NAMALWA (cell line): ENCODE results near the gene PRKCQ.
"Not testable (repeated sequence)": the region's sequence is repeated elsewhere in the genome, so short reads cannot be mapped to it uniquely, and the experiment has no call there.

Experiments used
- DNase-seq: peaks from one replicate; pipeline ENCODE4 v3.0.0-alpha.2; 2015; ENCODE audit warnings: low spot score

The PRKCQ gene

DNA sequence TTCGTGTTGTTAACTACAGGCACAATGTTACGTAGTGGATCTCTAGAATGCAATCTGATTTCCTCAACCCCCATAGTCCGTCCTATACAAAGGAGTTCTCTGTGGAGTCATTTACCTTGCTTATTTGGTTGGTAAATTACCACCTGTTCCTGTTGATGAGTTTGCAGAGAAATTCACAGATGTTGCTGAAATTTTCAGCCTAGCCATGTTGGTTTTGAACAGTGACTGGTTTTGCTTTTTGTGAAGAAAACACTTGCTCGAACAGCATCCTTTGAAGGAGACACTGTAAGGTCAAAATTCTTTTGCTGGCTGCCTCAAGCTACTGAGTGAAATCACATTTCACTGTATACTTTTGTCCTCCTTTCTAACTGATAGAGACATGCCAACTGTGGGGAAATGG is 15.4 kb upstream of the PRKCQ start:
- DNase-seq: no peak

DNA sequence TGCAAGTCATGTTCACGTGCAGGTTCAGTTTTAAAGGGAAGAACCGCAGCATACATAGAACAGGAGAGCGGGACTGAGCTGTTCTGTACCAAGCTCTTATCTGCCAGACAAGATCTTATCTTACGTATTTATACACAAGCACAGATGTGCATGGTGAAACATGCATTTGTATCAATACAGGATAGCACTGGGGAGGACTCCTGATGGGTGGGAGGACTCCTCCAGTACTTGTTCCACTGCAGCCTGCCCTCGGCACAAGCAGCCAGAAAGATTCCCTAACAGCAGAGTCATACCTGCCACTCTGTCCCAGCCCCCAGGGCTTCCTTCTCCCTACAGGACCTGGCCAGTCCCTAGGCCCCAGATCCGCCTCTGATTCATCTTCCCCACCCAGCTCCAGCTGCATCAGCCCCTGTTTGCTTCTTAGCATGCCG is 13.2 kb upstream of the PRKCQ start:
- DNase-seq: no peak

- DNase-seq: no peak
These were observed 12.0 kb upstream of the PRKCQ start for GRCh38 chr10:6592080-6592479.

- no peak for DNase-seq
These were observed 11.6 kb upstream of the PRKCQ start for GRCh38 chr10:6591668-6592067.

- DNase-seq: no peak
These were observed 10.0 kb upstream of the PRKCQ start for GRCh38 chr10:6590100-6590499.

- no peak for DNase-seq
These were observed 9.4 kb upstream of the PRKCQ start for GRCh38 chr10:6589287-6590094.

DNA sequence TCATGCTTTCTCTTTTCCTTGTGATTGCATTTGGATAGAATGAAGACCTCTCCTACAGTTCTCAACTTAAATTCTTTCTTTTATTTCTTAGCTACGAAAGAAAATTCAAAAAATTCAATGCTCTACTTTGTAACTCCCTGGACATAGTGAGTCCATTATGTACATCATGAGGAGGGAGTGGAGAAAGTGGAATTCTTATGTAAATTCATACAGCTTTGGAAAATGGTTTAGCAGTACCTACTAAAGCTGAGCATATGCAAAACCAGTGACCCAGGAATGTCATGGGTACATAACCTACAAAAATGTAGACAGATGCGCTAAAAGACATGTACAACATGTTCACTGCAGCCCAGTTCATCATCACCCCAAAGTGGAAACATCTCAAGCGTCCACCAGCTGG is 8.8 kb upstream of the PRKCQ start:
- no peak for DNase-seq

DNA sequence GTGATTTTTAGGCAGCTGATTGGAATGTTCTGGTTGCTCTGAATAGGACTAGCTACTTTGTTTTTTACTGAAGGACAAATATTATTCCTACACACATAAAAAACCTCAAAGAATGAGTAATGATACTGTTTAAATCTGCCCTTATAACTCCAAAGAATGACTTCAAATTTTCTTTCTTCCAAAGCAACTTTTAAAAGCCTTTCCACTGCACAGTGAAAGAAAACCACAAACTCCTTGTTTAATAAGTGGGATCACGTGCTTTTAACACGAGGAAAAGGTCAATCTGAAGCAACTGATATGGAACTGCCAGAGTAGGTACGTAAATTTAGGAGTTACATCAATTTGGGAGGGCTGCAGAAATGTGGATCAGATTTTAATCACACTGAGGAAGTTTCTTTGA is 8.0 kb upstream of the PRKCQ start:
- no peak for DNase-seq

DNA sequence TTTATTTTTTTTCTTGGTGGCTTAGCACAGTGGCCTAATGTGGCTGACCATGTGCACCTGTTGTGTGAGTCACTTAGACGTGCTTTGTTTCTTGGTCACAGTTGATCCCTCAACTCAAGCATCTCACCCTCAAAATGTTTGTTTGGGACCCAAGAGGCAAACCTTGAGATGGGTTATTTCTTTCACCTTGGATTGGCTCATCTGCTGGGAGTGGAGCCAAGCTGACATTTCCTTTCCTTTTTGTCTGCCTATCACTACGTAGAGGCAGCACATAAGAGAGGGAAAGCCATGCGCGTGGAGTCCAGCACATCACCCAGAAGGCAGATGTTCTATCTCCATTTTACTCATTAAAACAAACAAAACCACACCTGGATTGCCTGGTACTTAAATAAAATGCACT is 6.4 kb upstream of the PRKCQ start:
- no peak for DNase-seq

GRCh38 chr10:6583447-6583846 is 3.4 kb upstream of the PRKCQ start:
- no peak for DNase-seq

- DNase-seq: not testable (repeated sequence)
These were observed 2.8 kb upstream of the PRKCQ start for GRCh38 chr10:6582913-6583312.

- no peak for DNase-seq
These were observed 2.2 kb upstream of the PRKCQ start for GRCh38 chr10:6582298-6582697.

DNA sequence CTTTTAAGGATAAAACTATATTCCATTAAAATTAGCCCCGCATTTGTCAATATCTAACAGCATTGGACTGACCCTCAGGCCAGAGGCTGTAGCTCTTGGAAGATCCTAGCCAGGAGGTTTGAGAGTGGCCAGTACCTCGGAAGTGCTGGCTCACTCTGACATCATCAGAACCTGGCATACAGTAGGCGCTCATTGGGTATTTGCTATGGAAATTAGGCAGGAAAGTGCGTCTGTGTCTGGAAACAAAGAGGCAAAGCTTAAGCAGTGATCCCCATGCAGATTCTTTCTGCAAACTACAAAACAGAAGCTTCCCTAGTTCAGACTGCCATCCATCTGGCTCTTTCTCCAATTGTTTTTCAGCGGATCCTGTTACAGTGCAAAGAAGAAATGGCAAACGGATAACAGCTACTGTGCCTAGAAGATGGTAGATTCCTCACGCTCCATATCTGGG is 1.7 kb upstream of the PRKCQ start:
- no peak for DNase-seq

DNA sequence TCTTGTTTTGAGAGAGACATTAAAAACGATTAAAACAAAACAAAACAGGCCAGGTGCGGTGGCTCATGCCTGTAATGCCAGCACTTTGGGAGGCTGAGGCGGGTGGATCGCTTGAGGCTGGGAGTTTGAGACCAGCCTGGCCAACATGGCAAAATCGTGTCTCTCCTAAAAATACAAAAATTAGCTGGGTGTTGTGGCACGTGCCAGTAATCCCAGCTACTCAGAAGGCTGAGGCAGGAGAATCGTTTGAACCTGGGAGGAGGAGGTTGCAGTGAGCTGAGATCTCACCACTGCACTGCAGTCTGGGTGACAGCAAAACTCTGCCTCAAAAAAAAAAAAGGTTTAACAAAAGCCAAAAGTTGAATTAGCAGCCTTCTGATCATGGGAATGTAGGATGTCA is 1.1 kb upstream of the PRKCQ start:
- not testable (repeated sequence) for DNase-seq

DNA sequence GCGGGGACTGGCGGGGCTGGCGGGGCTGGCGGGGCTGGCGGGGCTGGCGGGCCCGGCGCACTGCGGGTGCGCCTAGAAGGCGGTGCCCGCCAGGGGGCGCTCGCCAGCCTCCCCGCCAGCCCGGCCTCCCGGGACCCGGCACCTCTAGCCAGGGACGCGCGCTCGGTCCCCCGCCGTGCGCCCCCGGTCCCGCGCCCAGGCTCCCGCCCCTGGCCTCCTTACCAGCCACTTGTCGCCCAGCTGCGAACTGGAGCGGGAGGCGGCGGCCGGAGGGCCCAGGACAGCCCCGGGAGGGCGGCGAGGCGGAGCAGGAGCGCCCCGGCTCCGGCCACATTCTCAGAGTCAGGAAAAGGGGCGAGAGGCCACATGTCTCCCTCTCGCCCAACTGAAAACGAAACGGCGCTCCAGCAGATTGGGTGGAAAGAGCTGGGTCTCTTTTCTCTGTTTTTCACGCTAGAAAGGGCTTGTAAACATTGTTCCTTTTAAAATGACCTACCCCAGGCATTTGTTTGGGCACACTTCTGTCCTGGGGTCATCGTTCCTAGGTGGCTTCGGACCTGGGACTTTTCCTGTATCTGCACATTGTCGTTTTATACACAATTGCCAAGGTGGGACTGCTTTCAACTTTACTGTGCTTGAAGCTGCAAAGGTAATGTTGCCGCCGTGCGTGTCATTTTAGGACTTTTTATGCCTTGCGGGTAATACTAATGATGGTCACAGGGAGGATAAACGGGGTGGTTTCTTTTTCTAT is 378 bp upstream of the PRKCQ start:
- peak; percentile 70 for DNase-seq

DNA sequence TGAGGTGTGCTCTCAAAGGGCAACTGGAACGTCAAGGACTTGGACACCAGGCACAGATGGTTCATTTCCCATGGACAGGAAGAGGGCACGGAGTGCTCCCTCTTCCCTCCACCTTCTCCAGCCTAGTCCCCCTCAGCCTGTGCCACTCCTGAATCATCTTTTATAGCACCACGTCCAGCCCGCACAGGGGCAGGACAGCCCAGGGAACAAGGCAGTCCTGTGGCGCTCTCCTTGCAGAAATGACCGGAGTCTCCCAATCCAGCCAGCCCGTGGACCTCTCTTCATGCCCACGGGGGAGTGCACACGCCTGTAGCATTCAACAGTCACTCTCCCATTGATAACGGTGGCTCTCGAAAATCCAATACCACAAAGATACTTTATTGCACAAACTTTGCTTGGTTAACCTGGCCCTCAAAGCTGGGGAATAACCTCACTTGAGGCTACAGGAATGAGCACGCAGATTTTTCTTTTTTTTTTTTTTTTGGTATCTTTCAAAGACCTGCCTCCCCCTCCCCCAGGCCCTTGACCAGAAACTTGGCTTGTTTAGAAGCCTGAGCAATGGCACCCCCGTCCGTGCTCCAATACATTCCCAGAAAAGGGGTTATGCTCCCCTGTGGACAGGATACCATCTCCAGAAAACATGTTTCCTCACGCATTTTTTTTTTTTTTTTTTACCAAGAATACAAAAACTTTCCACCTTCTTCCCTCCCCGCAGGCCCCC is 733 bp downstream of the PRKCQ start:
- DNase-seq: no peak

GRCh38 chr10:6578795-6579182 is 1.3 kb downstream of the PRKCQ start:
- DNase-seq: no peak

DNA sequence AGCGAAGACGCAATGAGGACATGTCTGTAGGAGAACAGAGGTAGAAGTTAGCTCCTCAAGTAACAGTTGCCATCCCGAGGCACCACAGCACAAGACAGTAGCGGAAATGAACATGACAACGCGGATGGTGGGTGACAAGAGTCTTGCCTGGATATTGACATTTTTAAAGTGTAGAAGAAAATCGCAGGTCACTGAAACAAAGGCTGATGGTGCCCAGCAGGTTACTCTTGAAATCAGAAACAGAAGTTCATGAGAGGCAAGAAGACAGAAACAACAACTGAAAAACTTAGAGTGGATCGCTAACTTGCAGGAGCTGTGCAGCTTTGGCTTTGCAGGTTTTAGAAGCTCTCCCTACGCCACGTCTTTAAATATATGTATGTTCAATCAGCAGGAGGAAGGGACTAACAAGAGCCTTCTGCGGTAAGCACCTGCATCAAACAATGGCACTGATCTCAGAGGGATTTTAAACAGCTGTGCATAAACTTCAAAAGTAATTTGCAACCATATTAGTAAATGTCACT is 1.8 kb downstream of the PRKCQ start:
- no peak for DNase-seq

- no peak for DNase-seq
These were observed 3.8 kb downstream of the PRKCQ start for GRCh38 chr10:6576326-6576725.

DNA sequence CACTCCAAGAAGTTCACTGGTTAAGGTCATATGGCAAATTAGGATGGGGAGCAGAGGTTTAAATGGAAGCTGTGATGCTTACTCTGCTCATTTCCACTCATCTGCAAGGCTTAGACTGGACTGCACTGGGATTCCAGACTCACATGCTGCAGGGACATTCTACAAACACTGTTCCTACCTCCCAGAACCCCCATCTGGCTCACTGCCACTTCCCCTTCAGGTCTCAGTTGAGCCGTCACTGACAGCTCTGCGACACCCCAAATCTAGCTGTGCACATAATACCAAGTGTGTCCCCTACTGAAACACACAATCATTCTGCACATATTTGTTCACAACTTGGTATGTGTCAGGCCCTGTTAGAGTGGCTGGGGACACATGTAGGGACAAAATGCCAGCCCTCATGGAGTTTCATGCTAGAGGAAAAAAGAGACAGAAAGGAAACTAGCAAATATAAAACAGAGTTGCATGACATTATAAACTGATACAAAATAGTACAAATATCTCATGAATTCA is 5.4 kb downstream of the PRKCQ start:
- DNase-seq: no peak

- no peak for DNase-seq
These were observed 9.2 kb downstream of the PRKCQ start for GRCh38 chr10:6570893-6571292.

- DNase-seq: no peak
These were observed 10.8 kb downstream of the PRKCQ start for GRCh38 chr10:6569259-6569658.
